Motor neuron (in vitro differentiated cells): ENCODE measurements around the gene RERE. TPM values are rescaled to one million over a fixed set of nuclear protein-coding genes. Genes with fewer than 3 reads are reported as not detected.
"Not testable (repeated sequence)": the region's sequence is repeated elsewhere in the genome, so short reads cannot be mapped to it uniquely, and the experiment has no call there.

Source experiments
- ATAC-seq, 8 experiments: fragments of 200-7000 bp; cut with Tn5 transposase; replicated peaks in 6 of 8; 2 replicates each; pipeline ENCODE4 v1.8.0; 2021; ENCODE audit warnings: mild to moderate bottlenecking in 8 of 8, moderate library complexity in 8 of 8
- H3K27ac ChIP-seq, 2 donors: fragments of 250-450 bp; sonication (Bioruptor Pico); 2 replicates each; pipeline ENCODE4 v1.9.0; 2021; ENCODE audit warnings: antibody characterized with exemption in 2 of 2, mild to moderate bottlenecking in 2 of 2, moderate library complexity in 1 of 2
- H3K4me1 ChIP-seq, 2 donors: fragments of 250-450 bp; sonication (Bioruptor Pico); replicated peaks in 1 of 2; 2 replicates each; pipeline ENCODE4 v1.6.1; 2021; ENCODE audit warnings: antibody characterized with exemption in 2 of 2, mild to moderate bottlenecking in 2 of 2, moderate library complexity in 1 of 2
- H3K4me3 ChIP-seq, 5 donors: fragments of 250-450 bp; sonication (Bioruptor Pico); 2 replicates each; pipeline ENCODE4 v1.9.0; 2021; ENCODE audit warnings: antibody characterized with exemption in 5 of 5, mild to moderate bottlenecking in 5 of 5, moderate library complexity in 4 of 5
- WGBS, 10 experiments: fragments of 450-650 bp; shearing (Covaris generic); methylation state at CpG; one replicate each; pipeline ENCODE4 v1.0.0; 2022; 5-methylcytosine and 5-hydroxymethylcytosine counted together
- in situ Hi-C, 9 experiments: fragments of 400-800 bp; cut with MboI; loops; one replicate each; pipeline ENCODE4 v1.15.0; 2021; ENCODE audit warnings: low sequenced_read_pairs in 9 of 9, low pct_unique_long_range_greater_than_20kb in 2 of 9; ENCODE audit not compliant: unreplicated experiment in 9 of 9
- total RNA-seq, 8 experiments: library from RNA; unstranded; fragments of 300-600 nt; gene quantifications; 2 replicates each; pipeline versions ENCODE4 v1.2.3 to v1.2.4, GENCODE V29; 2022

Gene RERE
- total RNA-seq, 8 experiments from 2014 or later, result 17.8 to 576 (median 111) TPM

GRCh38 chr1:8516278-8516777 is 301.1 kb downstream of the RERE start:
- ATAC-seq, result no peak
- in situ Hi-C loops, result no loop called here
- 50 to 100% (median 85%) methylated on average over 1 to 4 of the region's 4 CpGs for WGBS, 10 experiments
- H3K4me1 ChIP-seq, result peaks cover 26 to 30% of the 10 kb centered on the region in 2 donors
- H3K4me3 ChIP-seq, result no peak overlapping the region
- peak overlapping the region in 1 of 2 donors; percentile 18 for H3K27ac ChIP-seq

GRCh38 chr1:8512504-8512903 is 304.9 kb downstream of the RERE start:
- no peak overlapping the region for H3K27ac ChIP-seq
- ATAC-seq, result no peak
- in situ Hi-C loops, result no loop called here
- no peak overlapping the region for H3K4me3 ChIP-seq
- peaks cover 31 to 34% of the 10 kb centered on the region in 2 donors for H3K4me1 ChIP-seq
- WGBS, 10 experiments, result 79 to 100% (median 100%) methylated on average over 1 to 6 of the region's 6 CpGs; no CpG with 5 or more reads in 3 of the 10 experiments

GRCh38 chr1:8510041-8510823 is 307.2 kb downstream of the RERE start:
- 2 to 73% (median 49%) methylated on average over 4 to 9 of the region's 9 CpGs for WGBS, 10 experiments
- Histone ChIP-seq H3K27ac (no peak overlapping the region), H3K4me3 (no peak overlapping the region), H3K4me1 (peaks cover 18 to 21% of the 10 kb centered on the region in 2 donors)
- peak; percentile 64 to 94 (median 70) for ATAC-seq
- in situ Hi-C loops, result no loop called here

GRCh38 chr1:8509579-8509978 is 307.9 kb downstream of the RERE start:
- Histone ChIP-seq H3K4me3 (no peak overlapping the region), H3K27ac (no peak overlapping the region), H3K4me1 (peaks cover 18 to 21% of the 10 kb centered on the region in 2 donors)
- WGBS, 10 experiments, result 30 to 100% (median 94%) methylated on average over 1 to 7 of the region's 7 CpGs
- no peak for ATAC-seq
- in situ Hi-C loops, result no loop called here

- in situ Hi-C loops, result no loop called here
- no peak overlapping the region for H3K4me3 ChIP-seq
- ATAC-seq, result peak in 1 of 8 experiments; percentile 37
- H3K27ac ChIP-seq, result no peak overlapping the region
- peaks cover 18 to 21% of the 10 kb centered on the region in 2 donors for H3K4me1 ChIP-seq
- 60 to 96% (median 90%) methylated on average over 1 to 11 of the region's 11 CpGs; no CpG with 5 or more reads in 1 of the 10 experiments for WGBS, 10 experiments
Measured at GRCh38 chr1:8506995-8507615, 310.3 kb downstream of the RERE start.

GRCh38 chr1:8506456-8506855 is 311.0 kb downstream of the RERE start:
- no peak overlapping the region for H3K27ac ChIP-seq
- H3K4me1 ChIP-seq, result peaks cover 15 to 18% of the 10 kb centered on the region in 2 donors
- ATAC-seq, result peak in 2 of 8 experiments; percentile 21 to 61
- WGBS, 10 experiments, result 20 to 100% (median 85%) methylated on average over 1 of the region's 1 CpG; no CpG with 5 or more reads in 2 of the 10 experiments
- no peak overlapping the region for H3K4me3 ChIP-seq
- in situ Hi-C loops, result no loop called here

- in situ Hi-C loops, result no loop called here
- no peak overlapping the region for H3K27ac ChIP-seq
- WGBS, 10 experiments, result 48 to 100% (median 80%) methylated on average over 1 to 2 of the region's 2 CpGs
- H3K4me3 ChIP-seq, result no peak overlapping the region
- no peak for ATAC-seq
- H3K4me1 ChIP-seq, result no peaks in the 10 kb centered on the region
Measured at GRCh38 chr1:8503842-8504241, 313.6 kb downstream of the RERE start.

GRCh38 chr1:8502949-8503348 is 314.5 kb downstream of the RERE start:
- in situ Hi-C loops, H3K27ac ChIP-seq, H3K4me1 ChIP-seq, H3K4me3 ChIP-seq: not testable (repeated sequence)
- 0 to 100% (median 89%) methylated on average over 1 of the region's 4 CpGs; no CpG with 5 or more reads in 2 of the 10 experiments for WGBS, 10 experiments
- peak in 2 of 8 experiments; percentile 74 to 82 for ATAC-seq

- ATAC-seq, result peak in 2 of 8 experiments; percentile 74 to 93
- in situ Hi-C loops, result no loop called here
- WGBS, 10 experiments, result 0 to 100% (median 92%) methylated on average over 2 to 3 of the region's 3 CpGs; no CpG with 5 or more reads in 1 of the 10 experiments
- H3K4me1 ChIP-seq, result no peaks in the 10 kb centered on the region
- no peak overlapping the region for H3K4me3 ChIP-seq
- H3K27ac ChIP-seq, result no peak overlapping the region
Measured at GRCh38 chr1:8497210-8497819, 320.1 kb downstream of the RERE start.

GRCh38 chr1:8496473-8496872 is 321.0 kb downstream of the RERE start:
- no peak for ATAC-seq

GRCh38 chr1:8495928-8496401 is 321.5 kb downstream of the RERE start:
- Histone ChIP-seq H3K4me3 (no peak overlapping the region), H3K27ac (no peak overlapping the region), H3K4me1 (no peaks in the 10 kb centered on the region)
- no peak for ATAC-seq
- WGBS, 10 experiments, result 71 to 100% (median 93%) methylated on average over 1 to 6 of the region's 6 CpGs; no CpG with 5 or more reads in 2 of the 10 experiments
- in situ Hi-C loops, result no loop called here

More at GRCh38 chr1:8496473-8496872, 321.0 kb downstream of the RERE start:
- H3K4me3 ChIP-seq, result no peak overlapping the region
- H3K27ac ChIP-seq, result no peak overlapping the region
- in situ Hi-C loops, result no loop called here
- no peaks in the 10 kb centered on the region for H3K4me1 ChIP-seq
- WGBS, 10 experiments, result 0 to 100% (median 80%) methylated on average over 1 to 8 of the region's 8 CpGs; no CpG with 5 or more reads in 1 of the 10 experiments

- in situ Hi-C loops, result no loop called here
- no peak overlapping the region for H3K27ac ChIP-seq
- H3K4me1 ChIP-seq, result no peaks in the 10 kb centered on the region
- no peak overlapping the region for H3K4me3 ChIP-seq
- ATAC-seq, result no peak
- WGBS, 10 experiments, result 86 to 100% (median 100%) methylated on average over 1 to 3 of the region's 3 CpGs; no CpG with 5 or more reads in 3 of the 10 experiments
Measured at GRCh38 chr1:8494681-8495080, 322.8 kb downstream of the RERE start.
